Common myeloid progenitor, CD34-positive (primary cell): ENCODE measurements around the gene APOC3.

Source experiments
- CTCF ChIA-PET: fragments of 350-600 bp; sonication (Branson Sonifier 250); formaldehyde crosslinking; loops from one replicate; lab custom pipeline; 2021; ENCODE audit warnings: antibody characterized with exemption; lab: Charles Lee
- POLR2A ChIA-PET: fragments of 350-600 bp; sonication (Branson Sonifier 250); formaldehyde crosslinking; loops from one replicate; lab custom pipeline; 2021; ENCODE audit warnings: antibody characterized with exemption; lab: Charles Lee
- DNase-seq, 3 donors: peaks; one replicate each; pipeline versions ENCODE4 v3.0.0 to v3.0.0-alpha.2; 2013
- H3K27ac ChIP-seq, 2 experiments: 1 replicate in 1 of 2; 2 replicates in 1 of 2; pipeline ENCODE4 v1.7.0; 2013; ENCODE audit warnings: inconsistent platforms in 2 of 2, low read length in 2 of 2, mild to moderate bottlenecking in 2 of 2, low read depth in 1 of 2, moderate library complexity in 1 of 2; ENCODE audit not compliant: severe bottlenecking in 2 of 2, insufficient read depth in 1 of 2, poor library complexity in 1 of 2
- H3K27me3 ChIP-seq, 5 experiments: replicated peaks in 2 of 5; 1 replicate in 3 of 5; 2 replicates in 2 of 5; pipeline versions ENCODE4 v1.6.1 to v1.7.0; 2013; ENCODE audit warnings: low read length in 4 of 5, mild to moderate bottlenecking in 2 of 5, moderate library complexity in 2 of 5, inconsistent platforms in 1 of 5; ENCODE audit not compliant: insufficient read depth in 5 of 5, control insufficient read depth in 4 of 5
- H3K36me3 ChIP-seq, 4 experiments: 1 replicate in 2 of 4; 2 replicates in 2 of 4; pipeline versions ENCODE4 v1.6.1 to v1.7.0; 2013; ENCODE audit warnings: low read length in 3 of 4, control low read depth in 1 of 4, mild to moderate bottlenecking in 1 of 4; ENCODE audit not compliant: control insufficient read depth in 4 of 4, insufficient read depth in 4 of 4
- H3K4me1 ChIP-seq, 4 experiments: 1 replicate in 3 of 4; 2 replicates in 1 of 4; pipeline versions ENCODE4 v1.6.1 to v1.7.1; 2013; ENCODE audit warnings: low read length in 3 of 4, mild to moderate bottlenecking in 3 of 4, control low read depth in 1 of 4, inconsistent platforms in 1 of 4, moderate library complexity in 1 of 4; ENCODE audit not compliant: control insufficient read depth in 4 of 4, insufficient read depth in 4 of 4; ENCODE audit errors: control extremely low read depth in 1 of 4
- H3K4me3 ChIP-seq, 7 experiments: 1 replicate in 4 of 7; 2 replicates in 3 of 7; pipeline versions ENCODE4 v1.5.1 to v1.7.0; 2013; ENCODE audit warnings: mild to moderate bottlenecking in 7 of 7, low read length in 6 of 7, moderate library complexity in 6 of 7, inconsistent platforms in 2 of 7, low read depth in 2 of 7, control low read depth in 1 of 7; ENCODE audit not compliant: insufficient read depth in 4 of 7, control insufficient read depth in 1 of 7; ENCODE audit errors: extremely low read depth in 1 of 7
- H3K9me3 ChIP-seq, 5 experiments: 1 replicate in 4 of 5; 2 replicates in 1 of 5; pipeline versions ENCODE4 v1.6.1 to v1.7.1; 2013; ENCODE audit warnings: low read length in 4 of 5, mild to moderate bottlenecking in 2 of 5, inconsistent platforms in 1 of 5, low read depth in 1 of 5, moderate library complexity in 1 of 5; ENCODE audit not compliant: control insufficient read depth in 4 of 5, insufficient read depth in 2 of 5; ENCODE audit errors: control extremely low read depth in 1 of 5
- WGBS: methylation state at CpG from one replicate; pipeline ENCODE4 v1.1.5; 2013; ENCODE audit not compliant: insufficient coverage; 5-methylcytosine and 5-hydroxymethylcytosine counted together

APOC3 gene

GRCh38 chr11:116835042-116835772 is 5.5 kb downstream of the APOC3 start:
- no peaks in the 10 kb centered on the region for H3K27me3 ChIP-seq
- no peaks in the 10 kb centered on the region for H3K9me3 ChIP-seq
- ChIA-PET CTCF (interaction anchor here (0.6 to 7.0 kb wide), 31 partner anchors 9 to 392 kb away, joined by 3 to 109 read pairs (median 4); partner anchors contain the start of genes APOA4, APOA5 and ZPR1), POLR2A (interaction anchor here (0.7 to 1.0 kb wide), 3 partner anchors 17 to 47 kb away, joined by 3 to 4 read pairs (median 3); partner anchors contain the start of gene ZPR1)
- DNase-seq = peak; percentile 46 to 81 (median 77)
- H3K36me3 ChIP-seq = no peaks in the 10 kb centered on the region
- WGBS = 5% methylated on average over 25 of the region's 28 CpGs
- peak overlapping the region; percentile 46 to 79 (median 59) for H3K4me3 ChIP-seq
- peak overlapping the region; percentile 40 to 67 for H3K27ac ChIP-seq
- peaks cover 0 to 24% (median 20%) of the 10 kb centered on the region in 4 experiments for H3K4me1 ChIP-seq

GRCh38 chr11:116835791-116836631 is 6.3 kb downstream of the APOC3 start:
- Histone ChIP-seq H3K4me1 (peaks cover 0 to 30% (median 22%) of the 10 kb centered on the region in 4 experiments), H3K27me3 (no peaks in the 10 kb centered on the region), H3K36me3 (no peaks in the 10 kb centered on the region), H3K4me3 (peak overlapping the region; percentile 46 to 79 (median 59)), H3K9me3 (no peaks in the 10 kb centered on the region), H3K27ac (peak overlapping the region in 1 of 2 experiments; percentile 67)
- 10% methylated on average over 52 of the region's 57 CpGs for WGBS
- POLR2A ChIA-PET = interaction anchor here (0.6 to 1.0 kb wide), 4 partner anchors 16 to 48 kb away, joined by 3 to 4 read pairs (median 3); partner anchors contain the start of gene ZPR1
- peak; percentile 92 to 95 (median 94) for DNase-seq
- CTCF ChIA-PET = interaction anchor here (0.6 to 7.0 kb wide), 35 partner anchors 8 to 391 kb away, joined by 3 to 109 read pairs (median 4); partner anchors contain the start of genes APOA4, APOA5 and ZPR1

GRCh38 chr11:116836632-116836991 is 6.9 kb downstream of the APOC3 start:
- ChIA-PET CTCF (interaction anchor here (1.0 to 7.0 kb wide), 25 partner anchors 9 to 390 kb away, joined by 3 to 109 read pairs (median 4); partner anchors contain the start of genes APOA4, APOA5 and ZPR1), POLR2A (interaction anchor here (0.6 kb wide), 1 partner anchor 43 kb away, joined by 3 read pairs; no protein-coding TSS in a partner anchor)
- no peaks in the 10 kb centered on the region for H3K27me3 ChIP-seq
- no peaks in the 10 kb centered on the region for H3K36me3 ChIP-seq
- 97% methylated on average over 7 of the region's 7 CpGs for WGBS
- DNase-seq = no peak
- H3K27ac ChIP-seq = no peak overlapping the region
- H3K9me3 ChIP-seq = no peaks in the 10 kb centered on the region
- H3K4me1 ChIP-seq = peaks cover 0 to 35% (median 22%) of the 10 kb centered on the region in 4 experiments
- no peak overlapping the region for H3K4me3 ChIP-seq

- ChIA-PET POLR2A (no interaction called here), CTCF (interaction anchor here (0.6 to 7.0 kb wide), 8 partner anchors 8 to 268 kb away, joined by 3 to 109 read pairs (median 8); partner anchors contain the start of genes APOA5 and ZPR1)
- Histone ChIP-seq H3K27me3 (no peaks in the 10 kb centered on the region), H3K4me3 (no peak within 1 kb of the TSS), H3K9me3 (no peaks in the 10 kb centered on the region), H3K4me1 (peaks cover 0 to 35% (median 22%) of the 10 kb centered on the region in 4 experiments), H3K27ac (no peak within 1 kb of the TSS), H3K36me3 (peaks cover 0 to 2% (median 0%) of the 10 kb centered on the region in 4 experiments)
- DNase-seq = no peak
- WGBS = 98% methylated on average over 11 of the region's 19 CpGs
Observed at GRCh38 chr11:116837231-116838091, 7.8 kb downstream of the APOC3 start, which contains the start of gene APOA1. Gene APOA1 (minus strand): TSS chr11:116837622. CDS start chr11:116837387, 235 bp downstream.

GRCh38 chr11:116838321-116839084 is 8.8 kb downstream of the APOC3 start:
- ChIA-PET CTCF (interaction anchor here (1.5 to 7.0 kb wide), 7 partner anchors 9 to 261 kb away, joined by 4 to 109 read pairs (median 7); partner anchors contain the start of genes APOA5 and ZPR1), POLR2A (interaction anchor here (0.8 kb wide), 1 partner anchor 15 kb away, joined by 3 read pairs; no protein-coding TSS in a partner anchor)
- Histone ChIP-seq H3K36me3 (peaks cover 0 to 10% (median 1%) of the 10 kb centered on the region in 4 experiments), H3K4me1 (peaks cover 0 to 35% (median 22%) of the 10 kb centered on the region in 4 experiments), H3K9me3 (no peaks in the 10 kb centered on the region), H3K27ac (no peak overlapping the region), H3K4me3 (no peak overlapping the region), H3K27me3 (no peaks in the 10 kb centered on the region)
- WGBS = 100% methylated on average over 5 of the region's 6 CpGs
- no peak for DNase-seq
